ENCODE results near the gene CAMKK2.
"Not testable (repeated sequence)": the region's sequence is repeated elsewhere in the genome, so short reads cannot be mapped to it uniquely, and the experiment has no call there.

The CAMKK2 gene

DNA sequence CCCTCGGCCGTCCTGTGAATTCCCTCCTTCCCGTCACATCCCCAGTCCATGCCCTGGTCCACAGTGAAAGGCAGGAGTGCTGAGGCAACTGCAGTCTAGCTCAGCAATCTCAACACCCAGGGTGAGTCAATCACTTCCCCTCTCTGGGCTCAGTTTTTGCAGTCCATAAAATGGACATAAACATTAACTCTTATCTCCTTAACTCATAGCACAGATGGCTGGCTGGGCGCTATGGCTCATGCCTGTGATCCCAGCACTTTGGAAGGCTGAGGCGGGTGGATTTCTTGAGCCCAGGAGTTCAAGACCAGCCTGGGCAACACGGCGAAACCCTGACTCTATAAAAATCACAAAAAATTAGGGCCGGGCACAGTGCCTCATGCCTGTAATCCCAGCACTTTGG is 32.4 kb downstream of the CAMKK2 start:
- H3K36me3 ChIP-seq (ENCODE audit: control insufficient read depth in 2 of 2, insufficient read depth in 2 of 2, low read length in 2 of 2): peaks cover 48 to 63% of the 10 kb centered on the region in 2 donors
- no peak overlapping the region for H3K27ac ChIP-seq (ENCODE audit: low read depth in 2 of 2, low read length in 2 of 2)
- H3K4me1 ChIP-seq (ENCODE audit: control insufficient read depth in 2 of 2, insufficient read depth in 2 of 2, low read length in 2 of 2): no peaks in the 10 kb centered on the region
- no peaks in the 10 kb centered on the region for H3K27me3 ChIP-seq (ENCODE audit: control insufficient read depth in 2 of 2, insufficient read depth in 2 of 2, low read length in 2 of 2)
- no peak overlapping the region for H3K9ac ChIP-seq (ENCODE audit: low read depth in 1 of 2, low read length in 2 of 2)
- no peak overlapping the region for H3K4me3 ChIP-seq (ENCODE audit: low read length in 2 of 2)
- H3K9me3 ChIP-seq (ENCODE audit: control insufficient read depth in 2 of 2, low read length in 2 of 2): no peaks in the 10 kb centered on the region

DNA sequence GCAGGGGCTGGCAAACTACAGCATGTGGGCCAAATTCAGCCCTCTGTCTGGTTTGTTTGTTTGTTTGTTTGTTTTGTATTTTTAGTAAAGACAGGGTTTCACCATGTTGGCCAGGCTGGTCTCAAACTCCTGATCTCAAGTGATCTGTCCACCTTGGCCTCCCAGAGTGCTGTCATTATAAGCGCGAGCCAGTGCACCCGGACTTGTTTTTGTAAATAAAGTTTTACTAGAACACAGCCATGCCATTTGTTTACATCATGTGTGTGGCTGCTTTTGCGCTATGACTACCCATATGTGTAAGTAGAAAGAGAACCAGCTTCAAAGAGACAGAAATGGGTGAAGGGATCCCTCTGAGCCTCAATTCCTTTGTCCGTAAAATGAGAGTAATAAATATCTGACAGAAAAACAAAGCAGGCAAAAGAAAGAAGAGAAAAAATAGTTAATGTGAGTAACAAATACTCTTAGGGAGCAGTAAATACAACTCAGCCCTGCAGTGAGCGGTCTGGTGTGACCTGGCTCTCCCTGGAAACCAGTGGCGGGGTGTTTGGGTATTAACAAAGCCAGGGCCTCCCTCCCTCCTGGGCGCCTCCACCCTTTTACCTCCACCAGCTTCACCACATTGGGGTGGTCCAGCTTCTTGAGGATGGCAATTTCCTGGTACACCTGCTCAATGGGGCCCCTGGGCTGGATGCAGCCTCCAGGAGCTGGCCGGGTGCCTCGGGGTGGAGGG is 33.1 kb downstream of the CAMKK2 start:
- Histone ChIP-seq H3K9me3 (ENCODE audit: control insufficient read depth in 2 of 2, low read length in 2 of 2) (no peaks in the 10 kb centered on the region), H3K9ac (ENCODE audit: low read depth in 1 of 2, low read length in 2 of 2) (no peak overlapping the region), H3K4me3 (ENCODE audit: low read length in 2 of 2) (no peak overlapping the region), H3K4me1 (ENCODE audit: control insufficient read depth in 2 of 2, insufficient read depth in 2 of 2, low read length in 2 of 2) (no peaks in the 10 kb centered on the region), H3K36me3 (ENCODE audit: control insufficient read depth in 2 of 2, insufficient read depth in 2 of 2, low read length in 2 of 2) (peaks cover 45 to 57% of the 10 kb centered on the region in 2 donors), H3K27ac (ENCODE audit: low read depth in 2 of 2, low read length in 2 of 2) (no peak overlapping the region), H3K27me3 (ENCODE audit: control insufficient read depth in 2 of 2, insufficient read depth in 2 of 2, low read length in 2 of 2) (no peaks in the 10 kb centered on the region)

DNA sequence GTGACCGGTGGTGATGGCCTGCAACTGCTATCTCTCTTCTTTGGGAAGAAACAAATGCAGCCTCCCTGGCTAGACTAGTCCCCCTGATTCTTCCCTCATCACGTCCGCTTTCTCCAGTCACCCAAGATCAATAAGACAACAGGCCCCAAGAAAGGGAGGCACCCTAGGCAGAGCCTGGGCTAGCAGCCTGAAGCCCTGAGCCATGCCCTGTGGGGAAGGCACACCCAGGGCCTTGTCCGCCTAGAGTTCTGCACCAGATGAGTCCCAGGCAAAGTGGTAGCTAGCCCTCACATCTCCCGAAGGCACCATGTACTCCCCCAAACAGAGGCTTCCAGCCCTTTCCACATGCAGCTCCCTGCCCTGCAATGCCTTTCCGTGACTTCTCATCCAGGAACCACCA is 35.1 kb downstream of the CAMKK2 start:
- Histone ChIP-seq H3K9ac (ENCODE audit: low read depth in 1 of 2, low read length in 2 of 2) (no peak overlapping the region), H3K4me3 (ENCODE audit: low read length in 2 of 2) (no peak overlapping the region), H3K4me1 (ENCODE audit: control insufficient read depth in 2 of 2, insufficient read depth in 2 of 2, low read length in 2 of 2) (no peaks in the 10 kb centered on the region), H3K9me3 (ENCODE audit: control insufficient read depth in 2 of 2, low read length in 2 of 2) (no peaks in the 10 kb centered on the region), H3K27ac (ENCODE audit: low read depth in 2 of 2, low read length in 2 of 2) (no peak overlapping the region), H3K27me3 (ENCODE audit: control insufficient read depth in 2 of 2, insufficient read depth in 2 of 2, low read length in 2 of 2) (no peaks in the 10 kb centered on the region), H3K36me3 (ENCODE audit: control insufficient read depth in 2 of 2, insufficient read depth in 2 of 2, low read length in 2 of 2) (peaks cover 39 to 49% of the 10 kb centered on the region in 2 donors)

GRCh38 chr12:121260091-121260490 is 36.4 kb downstream of the CAMKK2 start:
- Histone ChIP-seq H3K4me3 (ENCODE audit: low read length in 2 of 2) (no peak overlapping the region), H3K27me3 (ENCODE audit: control insufficient read depth in 2 of 2, insufficient read depth in 2 of 2, low read length in 2 of 2) (no peaks in the 10 kb centered on the region), H3K4me1 (ENCODE audit: control insufficient read depth in 2 of 2, insufficient read depth in 2 of 2, low read length in 2 of 2) (no peaks in the 10 kb centered on the region), H3K27ac (ENCODE audit: low read depth in 2 of 2, low read length in 2 of 2) (no peak overlapping the region), H3K36me3 (ENCODE audit: control insufficient read depth in 2 of 2, insufficient read depth in 2 of 2, low read length in 2 of 2) (peaks cover 43 to 48% of the 10 kb centered on the region in 2 donors), H3K9me3 (ENCODE audit: control insufficient read depth in 2 of 2, low read length in 2 of 2) (no peaks in the 10 kb centered on the region), H3K9ac (ENCODE audit: low read depth in 1 of 2, low read length in 2 of 2) (no peak overlapping the region)

DNA sequence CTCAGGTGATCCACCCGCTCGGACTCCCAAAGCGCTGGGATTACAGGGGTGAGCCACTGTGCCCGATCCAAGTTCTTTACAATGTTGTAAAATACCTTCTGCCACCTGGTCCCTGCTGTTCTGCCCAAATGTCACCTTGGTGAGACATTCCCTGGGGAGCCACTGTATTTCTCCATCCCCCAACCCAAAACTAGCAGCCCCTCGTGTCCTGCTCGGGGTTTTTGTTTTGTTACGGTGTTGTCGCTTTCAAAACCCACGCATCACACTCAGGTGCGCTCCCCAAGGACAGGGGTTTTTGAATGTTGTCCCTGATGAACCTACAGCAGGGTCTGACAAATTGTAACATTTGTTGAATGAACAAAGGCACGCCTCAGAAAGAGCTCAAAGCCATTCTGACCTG is 37.4 kb downstream of the CAMKK2 start:
- no peaks in the 10 kb centered on the region for H3K9me3 ChIP-seq (ENCODE audit: control insufficient read depth in 2 of 2, low read length in 2 of 2)
- H3K27ac ChIP-seq (ENCODE audit: low read depth in 2 of 2, low read length in 2 of 2): no peak overlapping the region
- no peak overlapping the region for H3K4me3 ChIP-seq (ENCODE audit: low read length in 2 of 2)
- H3K9ac ChIP-seq (ENCODE audit: low read depth in 1 of 2, low read length in 2 of 2): no peak overlapping the region
- peaks cover 50% of the 10 kb centered on the region in 2 donors for H3K36me3 ChIP-seq (ENCODE audit: control insufficient read depth in 2 of 2, insufficient read depth in 2 of 2, low read length in 2 of 2)
- H3K27me3 ChIP-seq (ENCODE audit: control insufficient read depth in 2 of 2, insufficient read depth in 2 of 2, low read length in 2 of 2): no peaks in the 10 kb centered on the region
- no peaks in the 10 kb centered on the region for H3K4me1 ChIP-seq (ENCODE audit: control insufficient read depth in 2 of 2, insufficient read depth in 2 of 2, low read length in 2 of 2)

DNA sequence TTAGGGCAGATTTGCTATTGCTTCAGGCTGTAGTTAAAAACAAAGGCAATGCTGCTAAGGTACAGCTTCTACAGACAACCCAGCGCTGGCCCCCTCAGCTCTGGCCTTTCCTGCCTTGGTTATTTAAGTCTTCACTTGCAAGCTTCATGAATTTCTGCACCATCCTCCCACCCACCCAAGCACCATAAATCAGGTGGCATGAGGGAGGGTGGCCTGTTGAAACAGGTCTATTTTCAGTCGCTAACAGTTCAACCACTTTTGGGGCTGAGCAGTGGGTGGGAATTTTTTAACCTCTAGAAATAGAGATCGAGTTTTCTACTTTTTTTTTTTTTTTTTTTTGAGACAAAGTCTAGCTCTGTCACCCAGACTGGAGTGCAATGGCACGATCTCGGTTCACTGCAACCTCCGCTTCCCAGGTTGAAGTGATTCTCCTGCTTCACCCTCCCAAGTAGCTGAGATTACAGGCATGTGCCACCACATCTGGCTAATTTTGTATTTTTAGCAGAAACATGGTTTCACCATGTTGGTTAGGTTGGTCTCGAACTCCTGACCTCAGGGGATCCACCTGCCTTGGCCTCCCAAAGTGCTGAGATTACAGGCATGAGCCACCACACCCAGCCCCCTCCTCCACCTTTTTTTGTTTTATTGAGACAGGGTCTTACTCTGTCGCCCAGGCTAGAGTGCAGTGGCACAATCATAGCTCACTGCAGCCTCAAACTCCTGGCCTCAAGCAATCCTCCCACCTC is 38.6 kb downstream of the CAMKK2 start:
- peaks cover 49 to 52% of the 10 kb centered on the region in 2 donors for H3K36me3 ChIP-seq (ENCODE audit: control insufficient read depth in 2 of 2, insufficient read depth in 2 of 2, low read length in 2 of 2)
- H3K4me3 ChIP-seq (ENCODE audit: low read length in 2 of 2); H3K27me3 ChIP-seq (ENCODE audit: control insufficient read depth in 2 of 2, insufficient read depth in 2 of 2, low read length in 2 of 2); H3K27ac ChIP-seq (ENCODE audit: low read depth in 2 of 2, low read length in 2 of 2); H3K9ac ChIP-seq (ENCODE audit: low read depth in 1 of 2, low read length in 2 of 2); H3K4me1 ChIP-seq (ENCODE audit: control insufficient read depth in 2 of 2, insufficient read depth in 2 of 2, low read length in 2 of 2); H3K9me3 ChIP-seq (ENCODE audit: control insufficient read depth in 2 of 2, low read length in 2 of 2): not testable (repeated sequence)

DNA sequence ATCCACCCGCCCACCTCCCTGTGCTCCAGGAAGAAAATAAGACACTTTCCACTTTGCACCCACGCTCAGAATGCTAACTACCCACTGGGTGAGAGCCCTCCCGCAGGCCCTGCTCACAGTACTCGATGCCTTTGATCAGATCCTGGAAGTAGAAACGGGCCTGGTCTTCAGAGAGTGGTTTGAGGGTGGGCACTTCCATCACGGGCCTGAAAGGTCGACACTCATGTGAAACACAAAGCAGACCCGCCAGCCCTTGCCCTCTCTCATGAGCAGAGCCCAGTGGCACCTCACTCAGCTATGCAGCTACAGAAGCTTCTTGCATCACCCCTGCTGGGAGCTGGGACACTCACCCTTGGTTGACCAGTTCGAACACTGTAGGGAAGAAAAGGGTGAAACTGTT is 41.1 kb downstream of the CAMKK2 start:
- H3K9ac ChIP-seq (ENCODE audit: low read depth in 1 of 2, low read length in 2 of 2): no peak overlapping the region
- H3K36me3 ChIP-seq (ENCODE audit: control insufficient read depth in 2 of 2, insufficient read depth in 2 of 2, low read length in 2 of 2): peaks cover 52 to 54% of the 10 kb centered on the region in 2 donors
- no peak overlapping the region for H3K4me3 ChIP-seq (ENCODE audit: low read length in 2 of 2)
- no peaks in the 10 kb centered on the region for H3K9me3 ChIP-seq (ENCODE audit: control insufficient read depth in 2 of 2, low read length in 2 of 2)
- no peaks in the 10 kb centered on the region for H3K4me1 ChIP-seq (ENCODE audit: control insufficient read depth in 2 of 2, insufficient read depth in 2 of 2, low read length in 2 of 2)
- H3K27me3 ChIP-seq (ENCODE audit: control insufficient read depth in 2 of 2, insufficient read depth in 2 of 2, low read length in 2 of 2): no peaks in the 10 kb centered on the region
- no peak overlapping the region for H3K27ac ChIP-seq (ENCODE audit: low read depth in 2 of 2, low read length in 2 of 2)

- Histone ChIP-seq H3K9ac (ENCODE audit: low read depth in 1 of 2, low read length in 2 of 2) (no peak overlapping the region), H3K27ac (ENCODE audit: low read depth in 2 of 2, low read length in 2 of 2) (no peak overlapping the region), H3K4me3 (ENCODE audit: low read length in 2 of 2) (no peak overlapping the region), H3K36me3 (ENCODE audit: control insufficient read depth in 2 of 2, insufficient read depth in 2 of 2, low read length in 2 of 2) (peaks cover 53 to 55% of the 10 kb centered on the region in 2 donors), H3K27me3 (ENCODE audit: control insufficient read depth in 2 of 2, insufficient read depth in 2 of 2, low read length in 2 of 2) (no peaks in the 10 kb centered on the region), H3K9me3 (ENCODE audit: control insufficient read depth in 2 of 2, low read length in 2 of 2) (no peaks in the 10 kb centered on the region), H3K4me1 (ENCODE audit: control insufficient read depth in 2 of 2, insufficient read depth in 2 of 2, low read length in 2 of 2) (no peaks in the 10 kb centered on the region)
Observed at GRCh38 chr12:121253638-121254335, 42.7 kb downstream of the CAMKK2 start.

DNA sequence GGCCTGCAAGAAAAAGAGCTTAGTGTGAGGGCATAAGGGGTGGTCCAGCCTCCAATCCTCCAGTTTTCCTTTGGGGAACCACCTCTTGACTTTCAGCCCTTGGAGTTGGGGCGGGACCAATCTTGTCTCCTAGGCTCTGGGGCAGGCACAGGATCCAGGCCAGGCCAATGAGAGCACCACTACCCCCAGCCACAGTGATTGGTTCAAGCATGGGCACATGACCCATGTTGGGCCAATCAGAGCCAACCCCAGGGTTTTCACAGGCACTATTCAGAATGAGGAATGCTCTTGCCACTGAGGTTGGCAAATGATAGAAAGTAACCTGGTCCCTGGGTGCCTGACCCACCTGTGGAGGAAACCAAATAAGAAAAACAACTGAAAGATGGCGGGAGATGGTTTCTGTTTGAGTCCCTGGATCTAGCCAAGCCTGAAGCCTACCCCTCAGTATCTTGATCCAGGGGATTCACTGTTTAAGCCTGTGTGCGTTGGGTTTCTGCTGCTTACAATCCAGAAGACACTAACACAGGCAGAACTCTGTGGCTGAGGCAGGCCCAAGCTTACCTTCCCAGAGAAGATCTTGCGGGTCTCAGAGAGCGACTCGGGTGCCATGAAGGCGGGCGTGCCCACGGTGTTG is 43.7 kb downstream of the CAMKK2 start:
- H3K27me3 ChIP-seq (ENCODE audit: control insufficient read depth in 2 of 2, insufficient read depth in 2 of 2, low read length in 2 of 2): no peaks in the 10 kb centered on the region
- no peaks in the 10 kb centered on the region for H3K9me3 ChIP-seq (ENCODE audit: control insufficient read depth in 2 of 2, low read length in 2 of 2)
- no peak overlapping the region for H3K27ac ChIP-seq (ENCODE audit: low read depth in 2 of 2, low read length in 2 of 2)
- no peak overlapping the region for H3K4me3 ChIP-seq (ENCODE audit: low read length in 2 of 2)
- no peaks in the 10 kb centered on the region for H3K4me1 ChIP-seq (ENCODE audit: control insufficient read depth in 2 of 2, insufficient read depth in 2 of 2, low read length in 2 of 2)
- H3K36me3 ChIP-seq (ENCODE audit: control insufficient read depth in 2 of 2, insufficient read depth in 2 of 2, low read length in 2 of 2): peaks cover 54 to 63% of the 10 kb centered on the region in 2 donors
- no peak overlapping the region for H3K9ac ChIP-seq (ENCODE audit: low read depth in 1 of 2, low read length in 2 of 2)

GRCh38 chr12:121251838-121252237 is 44.7 kb downstream of the CAMKK2 start:
- Histone ChIP-seq H3K4me3 (ENCODE audit: low read length in 2 of 2) (no peak overlapping the region), H3K27me3 (ENCODE audit: control insufficient read depth in 2 of 2, insufficient read depth in 2 of 2, low read length in 2 of 2) (no peaks in the 10 kb centered on the region), H3K4me1 (ENCODE audit: control insufficient read depth in 2 of 2, insufficient read depth in 2 of 2, low read length in 2 of 2) (no peaks in the 10 kb centered on the region), H3K27ac (ENCODE audit: low read depth in 2 of 2, low read length in 2 of 2) (no peak overlapping the region), H3K9ac (ENCODE audit: low read depth in 1 of 2, low read length in 2 of 2) (no peak overlapping the region), H3K9me3 (ENCODE audit: control insufficient read depth in 2 of 2, low read length in 2 of 2) (no peaks in the 10 kb centered on the region), H3K36me3 (ENCODE audit: control insufficient read depth in 2 of 2, insufficient read depth in 2 of 2, low read length in 2 of 2) (peaks cover 54 to 66% of the 10 kb centered on the region in 2 donors)
